ENCODE results near the gene MRPL44. TPM values are rescaled to one million over a fixed set of nuclear protein-coding genes. Genes with fewer than 3 reads are reported as not detected.
"Not testable (repeated sequence)": the region's sequence is repeated elsewhere in the genome, so short reads cannot be mapped to it uniquely, and the experiment has no call there.

MRPL44 gene
- total RNA-seq, 1 donor from 2014 or later: 70.8 TPM

DNA sequence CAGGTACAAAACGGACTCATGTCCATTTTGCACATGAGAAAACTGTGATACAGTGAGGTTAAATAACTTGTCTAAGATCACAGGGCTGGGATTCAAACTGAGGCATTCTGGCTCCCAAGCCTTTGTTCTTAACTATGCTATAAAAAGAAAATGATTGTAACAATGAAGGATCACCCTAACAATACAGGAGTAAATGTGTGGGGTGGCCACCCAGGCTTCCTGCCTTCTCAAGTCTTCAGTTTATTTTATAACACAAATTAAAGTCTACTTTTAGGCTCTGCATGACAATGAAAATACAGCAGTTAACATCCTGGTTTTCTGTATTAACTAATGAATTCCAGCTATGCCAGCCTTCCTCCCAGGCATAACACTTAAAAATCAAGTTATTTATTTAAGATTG is 19.7 kb upstream of the MRPL44 start:
- Mint-ChIP-seq H3K4me1 (peaks cover 25% of the 10 kb centered on the region), H3K27ac (no peak overlapping the region), H3K27me3 (ENCODE audit: insufficient read depth, low read depth) (no peaks in the 10 kb centered on the region), H3K36me3 (peaks cover 13% of the 10 kb centered on the region), H3K4me3 (no peak overlapping the region), H3K9me3 (no peaks in the 10 kb centered on the region)
- no peak overlapping the region for H2AFZ ChIP-seq (replicated peaks)
- H3K79me2 ChIP-seq (ENCODE audit: low read depth): peaks cover 98% of the 10 kb centered on the region
- H4K20me1 ChIP-seq (ENCODE audit: low read depth): peaks cover 75% of the 10 kb centered on the region
- TF ChIP-seq EZH2 (IDR thresholded peaks at IDR 0.05) (no peak), EZH2phosphoT487 (IDR thresholded peaks at IDR 0.05) (no peak)
- TF ChIP-seq, protein P1, sequence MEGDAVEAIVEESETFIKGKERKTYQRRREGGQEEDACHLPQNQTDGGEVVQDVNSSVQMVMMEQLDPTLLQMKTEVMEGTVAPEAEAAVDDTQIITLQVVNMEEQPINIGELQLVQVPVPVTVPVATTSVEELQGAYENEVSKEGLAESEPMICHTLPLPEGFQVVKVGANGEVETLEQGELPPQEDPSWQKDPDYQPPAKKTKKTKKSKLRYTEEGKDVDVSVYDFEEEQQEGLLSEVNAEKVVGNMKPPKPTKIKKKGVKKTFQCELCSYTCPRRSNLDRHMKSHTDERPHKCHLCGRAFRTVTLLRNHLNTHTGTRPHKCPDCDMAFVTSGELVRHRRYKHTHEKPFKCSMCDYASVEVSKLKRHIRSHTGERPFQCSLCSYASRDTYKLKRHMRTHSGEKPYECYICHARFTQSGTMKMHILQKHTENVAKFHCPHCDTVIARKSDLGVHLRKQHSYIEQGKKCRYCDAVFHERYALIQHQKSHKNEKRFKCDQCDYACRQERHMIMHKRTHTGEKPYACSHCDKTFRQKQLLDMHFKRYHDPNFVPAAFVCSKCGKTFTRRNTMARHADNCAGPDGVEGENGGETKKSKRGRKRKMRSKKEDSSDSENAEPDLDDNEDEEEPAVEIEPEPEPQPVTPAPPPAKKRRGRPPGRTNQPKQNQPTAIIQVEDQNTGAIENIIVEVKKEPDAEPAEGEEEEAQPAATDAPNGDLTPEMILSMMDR (IDR thresholded peaks at IDR 0.05): no peak
- DNase-seq (ENCODE audit: low spot score): no peak
- peaks cover 35% of the 10 kb centered on the region for H3K4me1 ChIP-seq
- no peak overlapping the region for H3K9ac ChIP-seq
- no peak overlapping the region for H3K27ac ChIP-seq
- H3K36me3 ChIP-seq: no peaks in the 10 kb centered on the region
- H3K9me3 ChIP-seq (ENCODE audit: low read depth): no peaks in the 10 kb centered on the region
- H3F3A ChIP-seq (ENCODE audit: low read depth): no peaks in the 10 kb centered on the region
- no peak overlapping the region for H3K4me3 ChIP-seq
- H3K4me2 ChIP-seq: peak overlapping the region; percentile 36
- no peaks in the 10 kb centered on the region for H3K27me3 ChIP-seq

DNA sequence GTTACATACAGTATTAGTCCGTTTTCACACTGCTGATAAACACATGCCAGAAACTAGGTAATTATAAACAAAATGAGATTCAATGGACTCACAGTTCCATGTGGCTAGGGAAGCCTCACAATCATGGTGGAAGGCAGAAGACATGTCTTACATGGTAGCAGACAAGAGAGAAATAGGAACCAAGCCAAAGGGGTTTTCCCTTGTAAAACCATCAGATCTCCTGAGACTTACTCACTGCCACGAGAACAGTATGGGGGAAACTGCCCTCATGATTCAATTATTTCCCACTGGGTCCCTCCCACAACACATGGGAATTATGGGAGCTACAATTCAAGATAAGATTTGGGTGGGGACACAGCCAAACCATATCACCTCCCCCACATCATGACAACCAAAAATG is 17.8 kb upstream of the MRPL44 start:
- not testable (repeated sequence) for H3K9me3 Mint-ChIP-seq; H3K4me3 Mint-ChIP-seq; H3K9me3 ChIP-seq (ENCODE audit: low read depth); H3K27ac ChIP-seq; H3F3A ChIP-seq (ENCODE audit: low read depth); H3K9ac ChIP-seq; H3K27ac Mint-ChIP-seq; DNase-seq (ENCODE audit: low spot score); H3K4me2 ChIP-seq; H3K27me3 ChIP-seq; H3K27me3 Mint-ChIP-seq (ENCODE audit: insufficient read depth, low read depth); H2AFZ ChIP-seq (replicated peaks); H3K36me3 ChIP-seq; H3K4me3 ChIP-seq
- Mint-ChIP-seq H3K4me1 (peaks cover 28% of the 10 kb centered on the region), H3K36me3 (peaks cover 17% of the 10 kb centered on the region)
- H3K4me1 ChIP-seq: peaks cover 35% of the 10 kb centered on the region
- peaks cover 76% of the 10 kb centered on the region for H4K20me1 ChIP-seq (ENCODE audit: low read depth)
- peaks cover 98% of the 10 kb centered on the region for H3K79me2 ChIP-seq (ENCODE audit: low read depth)

DNA sequence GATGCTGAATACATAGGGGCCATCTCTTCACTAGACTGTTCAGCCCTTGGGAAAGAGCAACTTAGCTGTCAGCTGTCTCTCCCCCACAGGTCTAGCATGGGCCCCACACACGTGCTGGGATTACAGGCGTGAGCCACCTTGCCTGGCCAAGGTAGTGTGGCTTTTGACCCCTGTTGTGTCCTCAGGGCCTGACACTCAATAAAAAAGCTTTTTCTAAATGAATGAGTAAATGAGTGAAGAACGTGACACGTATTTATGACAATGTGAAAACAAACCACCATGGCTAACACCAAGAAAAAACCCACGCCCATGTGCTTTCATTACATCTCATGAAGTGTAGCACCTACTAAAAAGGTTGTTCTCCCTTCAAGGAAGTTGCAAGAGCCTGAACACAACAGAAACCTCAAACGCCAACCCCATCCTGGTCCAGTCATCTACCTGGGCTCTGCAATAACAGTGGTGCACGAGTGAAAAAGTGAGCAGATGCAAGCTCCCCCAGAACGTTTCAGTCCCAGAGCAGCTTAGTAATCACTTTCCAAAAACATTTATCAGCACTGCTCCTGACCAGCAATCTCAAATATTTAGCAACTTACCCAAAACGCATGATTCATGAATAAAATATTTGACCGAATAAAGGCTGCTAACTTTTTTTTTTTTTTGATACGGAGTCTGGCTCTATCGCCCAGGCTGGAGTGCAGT is 15.5 kb upstream of the MRPL44 start:
- Histone ChIP-seq H3K27me3 (no peaks in the 10 kb centered on the region), H3K4me3 (no peak overlapping the region), H4K20me1 (ENCODE audit: low read depth) (peaks cover 54% of the 10 kb centered on the region), H3K79me2 (ENCODE audit: low read depth) (peaks cover 82% of the 10 kb centered on the region), H3K9me3 (ENCODE audit: low read depth) (no peaks in the 10 kb centered on the region), H2AFZ (replicated peaks) (no peak overlapping the region), H3K9ac (no peak overlapping the region), H3K4me1 (peaks cover 26% of the 10 kb centered on the region), H3K27ac (no peak overlapping the region), H3K4me2 (no peak overlapping the region), H3F3A (ENCODE audit: low read depth) (no peaks in the 10 kb centered on the region), H3K36me3 (no peaks in the 10 kb centered on the region)
- no peak for DNase-seq (ENCODE audit: low spot score)
- peaks cover 21% of the 10 kb centered on the region for H3K4me1 Mint-ChIP-seq
- TF ChIP-seq EZH2phosphoT487 (IDR thresholded peaks at IDR 0.05) (no peak), EZH2 (IDR thresholded peaks at IDR 0.05) (no peak)
- TF ChIP-seq, protein P1 (IDR thresholded peaks at IDR 0.05): no peak
- peaks cover 4% of the 10 kb centered on the region for H3K27me3 Mint-ChIP-seq (ENCODE audit: insufficient read depth, low read depth)
- H3K36me3 Mint-ChIP-seq: peaks cover 17% of the 10 kb centered on the region
- H3K4me3 Mint-ChIP-seq: peak overlapping the region; percentile 14
- H3K9me3 Mint-ChIP-seq: no peaks in the 10 kb centered on the region
- no peak overlapping the region for H3K27ac Mint-ChIP-seq

DNA sequence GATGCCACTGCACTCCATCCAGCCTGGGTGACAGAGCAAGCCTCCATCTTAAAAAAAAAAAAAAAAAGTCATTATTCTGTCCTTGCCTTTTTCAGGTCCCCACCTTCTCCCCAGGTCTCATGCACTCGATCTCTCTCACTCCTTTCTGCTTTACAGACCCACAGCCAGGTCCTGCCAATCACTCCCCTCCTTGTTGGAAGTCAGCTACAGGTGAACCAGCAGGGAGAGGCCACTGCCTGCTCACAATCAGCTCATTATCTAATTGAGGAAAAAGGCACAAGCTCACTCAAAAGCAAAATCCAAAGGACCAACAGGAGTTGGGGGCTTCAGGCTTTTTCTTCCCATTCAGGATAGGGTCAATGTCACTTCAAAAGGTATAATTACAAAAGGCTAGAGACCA is 14.1 kb upstream of the MRPL44 start:
- no peak for DNase-seq (ENCODE audit: low spot score)
- peaks cover 26% of the 10 kb centered on the region for H3K4me1 ChIP-seq

More for the DNA sequence above, 14.1 kb upstream of the MRPL44 start:
- H3K9me3 Mint-ChIP-seq: no peaks in the 10 kb centered on the region
- H3K4me3 Mint-ChIP-seq: peak overlapping the region; percentile 97
- H3K4me2 ChIP-seq: peak overlapping the region; percentile 80
- peak overlapping the region; percentile 76 for H3K4me3 ChIP-seq
- H3K27ac Mint-ChIP-seq: peak overlapping the region; percentile 30
- peaks cover 27% of the 10 kb centered on the region for H3K4me1 Mint-ChIP-seq
- peaks cover 4% of the 10 kb centered on the region for H3K27me3 Mint-ChIP-seq (ENCODE audit: insufficient read depth, low read depth)
- H3K27me3 ChIP-seq: no peaks in the 10 kb centered on the region
- H3K9ac ChIP-seq: no peak overlapping the region
- peaks cover 13% of the 10 kb centered on the region for H3F3A ChIP-seq (ENCODE audit: low read depth)
- H3K36me3 Mint-ChIP-seq: peaks cover 17% of the 10 kb centered on the region
- TF ChIP-seq, protein P1 (IDR thresholded peaks at IDR 0.05): no peak
- peaks cover 40% of the 10 kb centered on the region for H4K20me1 ChIP-seq (ENCODE audit: low read depth)
- peaks cover 68% of the 10 kb centered on the region for H3K79me2 ChIP-seq (ENCODE audit: low read depth)
- H2AFZ ChIP-seq (replicated peaks): no peak overlapping the region
- no peaks in the 10 kb centered on the region for H3K9me3 ChIP-seq (ENCODE audit: low read depth)
- H3K36me3 ChIP-seq: no peaks in the 10 kb centered on the region
- no peak overlapping the region for H3K27ac ChIP-seq
